ENCODE measurements around the gene ILDR1. TPM values are rescaled to one million over a fixed set of nuclear protein-coding genes. Genes with fewer than 3 reads are reported as not detected.

ILDR1 gene
- total RNA-seq, 1 donor from 2014 or later, result 1.4 TPM

GRCh38 chr3:121975702-121976302, 46.2 kb downstream of the ILDR1 start:
- TF ChIP-seq CTCF (IDR thresholded peaks at IDR 0.05), result no peak
- Mint-ChIP-seq H3K36me3 (ENCODE audit: low read depth) (peaks cover 9% of the 10 kb centered on the region), H3K4me3 (no peak overlapping the region), H3K27ac (no peak overlapping the region), H3K27me3 (no peaks in the 10 kb centered on the region), H3K9me3 (peaks cover 7% of the 10 kb centered on the region), H3K4me1 (peaks cover 17% of the 10 kb centered on the region)
- intact Hi-C loops (cut with micrococcal nuclease), result loop anchor here (1.0 to 5.0 kb wide), 2 partner anchors 282 to 429 kb away; partner anchors contain the start of gene POLQ
- ATAC-seq (ENCODE audit: low read depth) (peak; percentile 28), DNase-seq (no peak)
- ChIA-PET CTCF (interaction anchor here (1.0 to 2.2 kb wide), 6 partner anchors 20 to 283 kb away, joined by 3 to 10 read pairs (median 6); no protein-coding TSS in a partner anchor), POLR2A (no interaction called here)

- no peak overlapping the region for H3K27ac Mint-ChIP-seq
Observed at GRCh38 chr3:121974601-121975111, 47.4 kb downstream of the ILDR1 start.

GRCh38 chr3:121970047-121970446, 52.0 kb downstream of the ILDR1 start:
- intact Hi-C loops (cut with micrococcal nuclease), result no loop called here
- H3K4me3 Mint-ChIP-seq, result no peak overlapping the region
- ATAC-seq (ENCODE audit: low read depth) (no peak), DNase-seq (no peak)
- H3K4me1 Mint-ChIP-seq, result peaks cover 5% of the 10 kb centered on the region
- no peak for TF ChIP-seq CTCF (IDR thresholded peaks at IDR 0.05)
- no peaks in the 10 kb centered on the region for H3K27me3 Mint-ChIP-seq
- no peak overlapping the region for H3K27ac Mint-ChIP-seq
- H3K9me3 Mint-ChIP-seq, result peaks cover 18% of the 10 kb centered on the region
- H3K36me3 Mint-ChIP-seq (ENCODE audit: low read depth), result peaks cover 9% of the 10 kb centered on the region
- ChIA-PET POLR2A (no interaction called here), CTCF (interaction anchor here (1.4 kb wide), 1 partner anchor 20 kb away, joined by 3 read pairs; no protein-coding TSS in a partner anchor)

More at GRCh38 chr3:121974601-121975111, 47.4 kb downstream of the ILDR1 start:
- peaks cover 7% of the 10 kb centered on the region for H3K9me3 Mint-ChIP-seq
- intact Hi-C loops (cut with micrococcal nuclease), result loop anchor here (5.0 kb wide), 1 partner anchor 427 kb away; the partner anchor contains the start of gene POLQ
- POLR2A ChIA-PET, result no interaction called here
- CTCF ChIA-PET, result interaction anchor here (0.7 kb wide), 1 partner anchor 286 kb away, joined by 3 read pairs; no protein-coding TSS in a partner anchor
- ATAC-seq (ENCODE audit: low read depth) (no peak), DNase-seq (no peak)
- TF ChIP-seq CTCF (IDR thresholded peaks at IDR 0.05), result no peak
- peaks cover 11% of the 10 kb centered on the region for H3K4me1 Mint-ChIP-seq
- H3K36me3 Mint-ChIP-seq (ENCODE audit: low read depth), result peaks cover 9% of the 10 kb centered on the region
- no peaks in the 10 kb centered on the region for H3K27me3 Mint-ChIP-seq
- H3K4me3 Mint-ChIP-seq, result no peak overlapping the region

- intact Hi-C loops (cut with micrococcal nuclease), result no loop called here
- CTCF ChIA-PET, result interaction anchor here (1.4 kb wide), 1 partner anchor 21 kb away, joined by 3 read pairs; no protein-coding TSS in a partner anchor
- Mint-ChIP-seq H3K27ac (no peak overlapping the region), H3K27me3 (no peaks in the 10 kb centered on the region), H3K4me1 (peaks cover 5% of the 10 kb centered on the region), H3K36me3 (ENCODE audit: low read depth) (peaks cover 5% of the 10 kb centered on the region), H3K9me3 (peaks cover 14% of the 10 kb centered on the region), H3K4me3 (no peak overlapping the region)
- POLR2A ChIA-PET, result no interaction called here
- DNase-seq (no peak), ATAC-seq (ENCODE audit: low read depth) (no peak)
- no peak for TF ChIP-seq CTCF (IDR thresholded peaks at IDR 0.05)
Observed at GRCh38 chr3:121969631-121970030, 52.4 kb downstream of the ILDR1 start.

- ATAC-seq (ENCODE audit: low read depth) (no peak), DNase-seq (no peak)
- no peak for TF ChIP-seq CTCF (IDR thresholded peaks at IDR 0.05)
- H3K27ac Mint-ChIP-seq, result no peak overlapping the region
- POLR2A ChIA-PET, result no interaction called here
- intact Hi-C loops (cut with micrococcal nuclease), result no loop called here
- peaks cover 8% of the 10 kb centered on the region for H3K36me3 Mint-ChIP-seq (ENCODE audit: low read depth)
- CTCF ChIA-PET, result no interaction called here
- no peaks in the 10 kb centered on the region for H3K27me3 Mint-ChIP-seq
- H3K4me1 Mint-ChIP-seq, result peaks cover 3% of the 10 kb centered on the region
- H3K9me3 Mint-ChIP-seq, result peaks cover 15% of the 10 kb centered on the region
- H3K4me3 Mint-ChIP-seq, result no peak overlapping the region
Observed at GRCh38 chr3:121963608-121964007, 58.4 kb downstream of the ILDR1 start.
